Endothelial cell of umbilical vein (primary cell): Measurements from ENCODE around the gene NR2C1.

Experiments
- EZH2 ChIP-seq: IDR thresholded peaks from 2 replicates; pipeline ENCODE4 v1.6.1; 2012; ENCODE audit warnings: borderline replicate concordance, low read depth, mild to moderate bottlenecking, moderate library complexity, low read length, inconsistent platforms; ENCODE audit not compliant: severe bottlenecking
- FOS ChIP-seq: IDR thresholded peaks from 2 replicates; pipeline ENCODE4 v1.6.1; 2011; ENCODE audit warnings: mild to moderate bottlenecking, low read length, moderate library complexity, borderline replicate concordance; ENCODE audit not compliant: insufficient read depth
- JUN ChIP-seq: IDR thresholded peaks from 2 replicates; pipeline ENCODE4 v1.6.1; 2011; ENCODE audit warnings: borderline replicate concordance, low read depth; ENCODE audit not compliant: insufficient read length, insufficient read depth
- MAX ChIP-seq: IDR thresholded peaks from 2 replicates; pipeline ENCODE4 v1.6.1; 2011; ENCODE audit not compliant: insufficient read depth, insufficient read length
- MYC ChIP-seq: IDR thresholded peaks from one replicate; pipeline ENCODE4 v1.6.1; 2011; ENCODE audit warnings: mild to moderate bottlenecking, low read depth, low read length
- POLR2A ChIP-seq: IDR thresholded peaks from 2 replicates; pipeline ENCODE4 v1.6.1; 2012; ENCODE audit warnings: low read depth, mild to moderate bottlenecking, control low read depth, low read length
- POLR2AphosphoS5 ChIP-seq: IDR thresholded peaks from 2 replicates; pipeline ENCODE4 v1.6.1; 2012; ENCODE audit warnings: low read depth, mild to moderate bottlenecking, control low read depth, low read length, moderate library complexity; ENCODE audit not compliant: insufficient read depth
- TF ChIP-seq, protein P1 (sequence below), 2 donors: IDR thresholded peaks; 1 replicate in 1 of 2; 2 replicates in 1 of 2; pipeline ENCODE4 v1.5.1; 2011; ENCODE audit warnings: low read length in 2 of 2, mild to moderate bottlenecking in 2 of 2, moderate library complexity in 2 of 2, control low read depth in 1 of 2, inconsistent platforms in 1 of 2, low read depth in 1 of 2; ENCODE audit not compliant: insufficient read depth in 1 of 2; ENCODE audit errors: extremely low read depth in 1 of 2

DNA sequence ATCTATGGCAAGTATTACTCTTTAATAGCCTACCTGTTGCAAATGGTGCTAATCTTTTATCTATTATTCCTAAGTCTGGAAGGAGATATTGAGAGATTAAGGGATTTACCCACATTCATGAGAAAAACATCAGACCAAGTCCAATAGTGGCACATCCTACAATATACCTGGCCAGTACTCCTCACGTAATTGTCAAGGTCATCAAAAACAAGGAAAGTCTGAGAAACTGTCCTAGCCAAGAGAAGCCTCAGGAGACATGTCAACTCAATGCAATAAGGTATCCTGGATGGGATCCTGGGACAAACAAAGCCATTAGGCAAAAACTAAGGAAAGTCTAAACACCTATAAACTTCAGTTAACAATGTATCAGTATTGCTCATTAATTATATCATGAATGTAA, 12.5 kb downstream of the NR2C1 start:
- TF ChIP-seq, protein P1, sequence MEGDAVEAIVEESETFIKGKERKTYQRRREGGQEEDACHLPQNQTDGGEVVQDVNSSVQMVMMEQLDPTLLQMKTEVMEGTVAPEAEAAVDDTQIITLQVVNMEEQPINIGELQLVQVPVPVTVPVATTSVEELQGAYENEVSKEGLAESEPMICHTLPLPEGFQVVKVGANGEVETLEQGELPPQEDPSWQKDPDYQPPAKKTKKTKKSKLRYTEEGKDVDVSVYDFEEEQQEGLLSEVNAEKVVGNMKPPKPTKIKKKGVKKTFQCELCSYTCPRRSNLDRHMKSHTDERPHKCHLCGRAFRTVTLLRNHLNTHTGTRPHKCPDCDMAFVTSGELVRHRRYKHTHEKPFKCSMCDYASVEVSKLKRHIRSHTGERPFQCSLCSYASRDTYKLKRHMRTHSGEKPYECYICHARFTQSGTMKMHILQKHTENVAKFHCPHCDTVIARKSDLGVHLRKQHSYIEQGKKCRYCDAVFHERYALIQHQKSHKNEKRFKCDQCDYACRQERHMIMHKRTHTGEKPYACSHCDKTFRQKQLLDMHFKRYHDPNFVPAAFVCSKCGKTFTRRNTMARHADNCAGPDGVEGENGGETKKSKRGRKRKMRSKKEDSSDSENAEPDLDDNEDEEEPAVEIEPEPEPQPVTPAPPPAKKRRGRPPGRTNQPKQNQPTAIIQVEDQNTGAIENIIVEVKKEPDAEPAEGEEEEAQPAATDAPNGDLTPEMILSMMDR (IDR thresholded peaks at IDR 0.05; ENCODE audit: extremely low read depth in 1 of 2, insufficient read depth in 1 of 2, low read depth in 1 of 2, low read length in 2 of 2) = no peak
- TF ChIP-seq MAX (no peak), POLR2AphosphoS5 (no peak), POLR2A (no peak), EZH2 (no peak), FOS (no peak), MYC (no peak), JUN (no peak)
